Liver (tissue), 9 donors: ENCODE data around the gene GPM6B. TPM values are rescaled to one million over a fixed set of nuclear protein-coding genes. Genes with fewer than 3 reads are reported as not detected.

ENCODE experiments used
- DNase-seq: peaks from one replicate; pipeline ENCODE4 v3.0.0-alpha.2; 2017; ENCODE audit warnings: low spot score
- H3K27ac ChIP-seq, 2 donors: one replicate each; pipeline ENCODE4 v1.7.0; 2013; ENCODE audit warnings: inconsistent platforms in 2 of 2, low read length in 2 of 2, control low read depth in 1 of 2, low read depth in 1 of 2, mild to moderate bottlenecking in 1 of 2
- H3K27me3 ChIP-seq, 4 donors: one replicate each; pipeline versions ENCODE4 v1.6.1 to v1.7.0; 2013; ENCODE audit warnings: low read length in 3 of 4, inconsistent platforms in 1 of 4, mild to moderate bottlenecking in 1 of 4, moderate library complexity in 1 of 4; ENCODE audit not compliant: control insufficient read depth in 4 of 4, insufficient read depth in 4 of 4
- H3K36me3 ChIP-seq, 4 donors: one replicate each; pipeline versions ENCODE4 v1.6.1 to v1.7.0; 2013; ENCODE audit warnings: low read length in 3 of 4, mild to moderate bottlenecking in 3 of 4, low read depth in 1 of 4, moderate library complexity in 1 of 4; ENCODE audit not compliant: control insufficient read depth in 4 of 4, insufficient read depth in 3 of 4
- H3K4me1 ChIP-seq, 4 donors: one replicate each; pipeline versions ENCODE4 v1.6.1 to v1.7.0; 2013; ENCODE audit warnings: low read length in 3 of 4, mild to moderate bottlenecking in 3 of 4, moderate library complexity in 1 of 4; ENCODE audit not compliant: control insufficient read depth in 4 of 4, insufficient read depth in 4 of 4
- H3K4me3 ChIP-seq, 3 donors: one replicate each; pipeline versions ENCODE4 v1.6.1 to v1.7.0; 2013; ENCODE audit warnings: low read length in 3 of 3, control low read depth in 1 of 3, low read depth in 1 of 3, mild to moderate bottlenecking in 1 of 3
- H3K9ac ChIP-seq, 2 donors: one replicate each; pipeline ENCODE4 v1.7.0; 2013; ENCODE audit warnings: low read length in 2 of 2, mild to moderate bottlenecking in 2 of 2, moderate library complexity in 2 of 2, control low read depth in 1 of 2, low read depth in 1 of 2
- H3K9me3 ChIP-seq, 4 donors: one replicate each; pipeline versions ENCODE4 v1.6.1 to v1.7.0; 2013; ENCODE audit warnings: low read length in 3 of 4; ENCODE audit not compliant: control insufficient read depth in 4 of 4
- ATF3 ChIP-seq: IDR thresholded peaks from 2 replicates; pipeline ENCODE4 v1.6.1; 2016; ENCODE audit warnings: antibody characterized with exemption
- CTCF ChIP-seq: fragments of 150-350 bp; IDR thresholded peaks from 2 replicates; pipeline ENCODE4 v1.5.1; 2017; ENCODE audit warnings: improper control_type of control experiment, low read depth, low read length; ENCODE audit not compliant: missing input control
- FOXA1 ChIP-seq: IDR thresholded peaks from 2 replicates; pipeline ENCODE4 v1.6.1; 2016; ENCODE audit warnings: antibody characterized with exemption
- FOXA2 ChIP-seq: IDR thresholded peaks from 2 replicates; pipeline ENCODE4 v1.6.1; 2016; ENCODE audit warnings: antibody characterized with exemption
- GABPA ChIP-seq, 2 donors: IDR thresholded peaks in 1 of 2; conservative IDR thresholded peaks in 1 of 2; 2 replicates each; pipeline ENCODE4 v1.6.1; 2016; ENCODE audit warnings: antibody characterized with exemption in 2 of 2, mild to moderate bottlenecking in 1 of 2, moderate library complexity in 1 of 2
- HNF4A ChIP-seq, 2 donors: conservative IDR thresholded peaks; 2 replicates each; pipeline ENCODE4 v1.6.1; 2016; ENCODE audit warnings: antibody characterized with exemption in 2 of 2, mild to moderate bottlenecking in 2 of 2
- HNF4G ChIP-seq: IDR thresholded peaks from 2 replicates; pipeline ENCODE4 v1.6.1; 2016; ENCODE audit warnings: antibody characterized with exemption
- JUND ChIP-seq, 2 donors: IDR thresholded peaks; 2 replicates each; pipeline ENCODE4 v1.6.1; 2016; ENCODE audit warnings: antibody characterized with exemption in 2 of 2
- NR2F2 ChIP-seq: IDR thresholded peaks from 2 replicates; pipeline ENCODE4 v1.6.1; 2016; ENCODE audit warnings: antibody characterized with exemption
- RAD21 ChIP-seq, 2 donors: IDR thresholded peaks; 2 replicates each; pipeline ENCODE4 v1.6.1; 2016; ENCODE audit warnings: antibody characterized with exemption in 2 of 2, mild to moderate bottlenecking in 2 of 2
- REST ChIP-seq: IDR thresholded peaks from 2 replicates; pipeline ENCODE4 v1.6.1; 2016; ENCODE audit warnings: antibody characterized with exemption, mild to moderate bottlenecking
- RXRA ChIP-seq, 2 donors: IDR thresholded peaks; 2 replicates each; pipeline ENCODE4 v1.6.1; 2017 to 2018; ENCODE audit warnings: antibody characterized with exemption in 2 of 2, mild to moderate bottlenecking in 1 of 2
- TAF1 ChIP-seq: conservative IDR thresholded peaks from 2 replicates; pipeline ENCODE4 v1.6.1; 2016; ENCODE audit warnings: antibody characterized with exemption, mild to moderate bottlenecking
- YY1 ChIP-seq: IDR thresholded peaks from 2 replicates; pipeline ENCODE4 v1.6.1; 2016; ENCODE audit warnings: antibody characterized with exemption, mild to moderate bottlenecking
- ZBTB33 ChIP-seq: IDR thresholded peaks from 2 replicates; pipeline ENCODE4 v1.6.1; 2016; ENCODE audit warnings: antibody characterized with exemption
- WGBS: extraction: QIAGEN DNeasy Blood & Tissue Kit; methylation state at CpG from one replicate; pipeline ENCODE4 v1.1.7; 2013; 5-methylcytosine and 5-hydroxymethylcytosine counted together
- polyA plus RNA-seq, 2 donors: library from polyadenylated mRNA; stranded (reverse) in 1 of 2; unstranded in 1 of 2; fragments of 200-250 nt in 1 of 2; fragments of >200 nt in 1 of 2; fragmentation: Nextera tagmentation in 1 of 2; extraction: Ambion mirVana in 1 of 2; gene quantifications; one replicate each; pipeline versions ENCODE4 v1.2.1 to v1.2.3, GENCODE V29; 2013 to 2015
- total RNA-seq, 2 donors: library from RNA; depleted of rRNA; stranded (reverse); fragments of >200 nt; gene quantifications; one replicate each; pipeline ENCODE4 v1.2.3, GENCODE V29; 2014
- donor health status: healthy.
- donor health status: healthy.
- donor health status: healthy.
- donor health status: healthy.
- donor health status: healthy.

Gene GPM6B
- total and polyA plus RNA-seq, 4 donors = 0.42 to 2.3 (median 0.72) TPM

GRCh38 chrX:13857804-13858203 lies 40.9 kb upstream of the GPM6B start:
- H3K4me3 ChIP-seq = no peak overlapping the region
- no peak overlapping the region for H3K27ac ChIP-seq
- TF ChIP-seq GABPA (IDR thresholded peaks at IDR 0.05 in 1 of 2, conservative IDR thresholded peaks at IDR 0.05 in 1 of 2) (no peak), HNF4G (no peak), RAD21 (IDR thresholded peaks at IDR 0.05) (no peak), REST (no peak), JUND (IDR thresholded peaks at IDR 0.05) (no peak), NR2F2 (no peak), CTCF (no peak), YY1 (no peak), RXRA (IDR thresholded peaks at IDR 0.05) (no peak), HNF4A (conservative IDR thresholded peaks at IDR 0.05) (no peak), FOXA2 (no peak), FOXA1 (no peak), TAF1 (no peak)
- no peaks in the 10 kb centered on the region for H3K9me3 ChIP-seq
- no peaks in the 10 kb centered on the region for H3K27me3 ChIP-seq
- H3K9ac ChIP-seq = no peak overlapping the region
- no peak for DNase-seq
- WGBS = 89% methylated on average over 2 of the region's 2 CpGs
- no peaks in the 10 kb centered on the region for H3K36me3 ChIP-seq
- no peaks in the 10 kb centered on the region for H3K4me1 ChIP-seq

GRCh38 chrX:13855689-13856450 lies 39.0 kb upstream of the GPM6B start:
- no peaks in the 10 kb centered on the region for H3K9me3 ChIP-seq
- no peaks in the 10 kb centered on the region for H3K27me3 ChIP-seq
- no peak for DNase-seq

GRCh38 chrX:13854003-13854402 lies 37.1 kb upstream of the GPM6B start:
- no peaks in the 10 kb centered on the region for H3K36me3 ChIP-seq
- H3K9me3 ChIP-seq = no peaks in the 10 kb centered on the region
- 84% methylated on average over 2 of the region's 2 CpGs for WGBS
- H3K4me1 ChIP-seq = no peaks in the 10 kb centered on the region
- no peak for TF ChIP-seq ATF3
- no peak for TF ChIP-seq ZBTB33
- TF ChIP-seq RAD21 (IDR thresholded peaks at IDR 0.05) = no peak
- no peak for TF ChIP-seq HNF4G
- TF ChIP-seq RXRA (IDR thresholded peaks at IDR 0.05) = no peak
- TF ChIP-seq NR2F2 = no peak
- TF ChIP-seq GABPA (IDR thresholded peaks at IDR 0.05 in 1 of 2, conservative IDR thresholded peaks at IDR 0.05 in 1 of 2) = no peak
- H3K27ac ChIP-seq = no peak overlapping the region
- H3K9ac ChIP-seq = no peak overlapping the region
- no peak overlapping the region for H3K4me3 ChIP-seq
- DNase-seq = no peak
- H3K27me3 ChIP-seq = no peaks in the 10 kb centered on the region

More at GRCh38 chrX:13855689-13856450, 39.0 kb upstream of the GPM6B start:
- H3K4me3 ChIP-seq = no peak overlapping the region
- WGBS = 90% methylated on average over 1 of the region's 1 CpG
- no peaks in the 10 kb centered on the region for H3K4me1 ChIP-seq
- H3K9ac ChIP-seq = no peak overlapping the region
- no peak for TF ChIP-seq TAF1
- no peak for TF ChIP-seq HNF4A (conservative IDR thresholded peaks at IDR 0.05)
- H3K27ac ChIP-seq = no peak overlapping the region
- H3K36me3 ChIP-seq = no peaks in the 10 kb centered on the region
